HL-60 (cell line): Measurements from ENCODE around the gene SOCS3.

ENCODE experiments used
- GABPA ChIP-seq: IDR thresholded peaks from 2 replicates; pipeline ENCODE4 v1.6.1; 2012; ENCODE audit warnings: low read depth
- POLR2AphosphoS5 ChIP-seq: IDR thresholded peaks from 2 replicates; pipeline ENCODE4 v1.6.1; 2012; ENCODE audit warnings: low read depth
- TF ChIP-seq, protein P1 (sequence below): IDR thresholded peaks from one replicate; pipeline ENCODE4 v1.5.1; 2011; ENCODE audit warnings: low read length, control low read depth, inconsistent platforms; ENCODE audit not compliant: insufficient read depth
- TF ChIP-seq, protein P2 (sequence below): IDR thresholded peaks from 2 replicates; pipeline ENCODE4 v1.6.1; 2012; ENCODE audit warnings: low read depth; ENCODE audit not compliant: insufficient replicate concordance

DNA sequence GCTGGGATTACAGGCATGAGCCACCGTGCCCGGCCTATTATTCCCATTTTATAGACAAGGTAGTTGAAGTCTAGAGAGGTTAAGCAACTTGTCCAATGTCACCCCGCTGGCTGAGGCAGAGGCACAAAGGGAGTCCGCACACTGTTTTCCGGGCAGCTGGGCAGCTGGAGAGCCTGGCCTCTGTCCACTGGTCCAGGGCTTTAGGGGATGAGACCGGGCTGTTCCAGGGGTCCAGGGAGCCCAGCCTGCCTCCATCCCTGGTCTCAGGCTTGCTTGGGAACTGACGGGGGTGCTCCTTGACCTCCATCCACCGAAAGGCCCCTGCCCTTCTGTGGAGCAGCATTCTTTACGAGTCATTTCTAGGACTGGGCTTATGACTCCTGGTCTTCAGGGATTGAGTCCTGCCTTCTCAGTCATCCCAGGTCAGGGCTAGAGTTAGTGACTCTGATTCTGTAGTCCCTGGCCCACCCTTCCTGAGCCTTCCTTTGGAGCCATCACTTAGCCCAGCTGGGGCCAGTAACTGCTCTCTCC, 37.5 kb downstream of the SOCS3 start:
- TF ChIP-seq, protein P1, sequence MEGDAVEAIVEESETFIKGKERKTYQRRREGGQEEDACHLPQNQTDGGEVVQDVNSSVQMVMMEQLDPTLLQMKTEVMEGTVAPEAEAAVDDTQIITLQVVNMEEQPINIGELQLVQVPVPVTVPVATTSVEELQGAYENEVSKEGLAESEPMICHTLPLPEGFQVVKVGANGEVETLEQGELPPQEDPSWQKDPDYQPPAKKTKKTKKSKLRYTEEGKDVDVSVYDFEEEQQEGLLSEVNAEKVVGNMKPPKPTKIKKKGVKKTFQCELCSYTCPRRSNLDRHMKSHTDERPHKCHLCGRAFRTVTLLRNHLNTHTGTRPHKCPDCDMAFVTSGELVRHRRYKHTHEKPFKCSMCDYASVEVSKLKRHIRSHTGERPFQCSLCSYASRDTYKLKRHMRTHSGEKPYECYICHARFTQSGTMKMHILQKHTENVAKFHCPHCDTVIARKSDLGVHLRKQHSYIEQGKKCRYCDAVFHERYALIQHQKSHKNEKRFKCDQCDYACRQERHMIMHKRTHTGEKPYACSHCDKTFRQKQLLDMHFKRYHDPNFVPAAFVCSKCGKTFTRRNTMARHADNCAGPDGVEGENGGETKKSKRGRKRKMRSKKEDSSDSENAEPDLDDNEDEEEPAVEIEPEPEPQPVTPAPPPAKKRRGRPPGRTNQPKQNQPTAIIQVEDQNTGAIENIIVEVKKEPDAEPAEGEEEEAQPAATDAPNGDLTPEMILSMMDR = no peak
- no peak for TF ChIP-seq POLR2AphosphoS5
- TF ChIP-seq, protein P2, sequence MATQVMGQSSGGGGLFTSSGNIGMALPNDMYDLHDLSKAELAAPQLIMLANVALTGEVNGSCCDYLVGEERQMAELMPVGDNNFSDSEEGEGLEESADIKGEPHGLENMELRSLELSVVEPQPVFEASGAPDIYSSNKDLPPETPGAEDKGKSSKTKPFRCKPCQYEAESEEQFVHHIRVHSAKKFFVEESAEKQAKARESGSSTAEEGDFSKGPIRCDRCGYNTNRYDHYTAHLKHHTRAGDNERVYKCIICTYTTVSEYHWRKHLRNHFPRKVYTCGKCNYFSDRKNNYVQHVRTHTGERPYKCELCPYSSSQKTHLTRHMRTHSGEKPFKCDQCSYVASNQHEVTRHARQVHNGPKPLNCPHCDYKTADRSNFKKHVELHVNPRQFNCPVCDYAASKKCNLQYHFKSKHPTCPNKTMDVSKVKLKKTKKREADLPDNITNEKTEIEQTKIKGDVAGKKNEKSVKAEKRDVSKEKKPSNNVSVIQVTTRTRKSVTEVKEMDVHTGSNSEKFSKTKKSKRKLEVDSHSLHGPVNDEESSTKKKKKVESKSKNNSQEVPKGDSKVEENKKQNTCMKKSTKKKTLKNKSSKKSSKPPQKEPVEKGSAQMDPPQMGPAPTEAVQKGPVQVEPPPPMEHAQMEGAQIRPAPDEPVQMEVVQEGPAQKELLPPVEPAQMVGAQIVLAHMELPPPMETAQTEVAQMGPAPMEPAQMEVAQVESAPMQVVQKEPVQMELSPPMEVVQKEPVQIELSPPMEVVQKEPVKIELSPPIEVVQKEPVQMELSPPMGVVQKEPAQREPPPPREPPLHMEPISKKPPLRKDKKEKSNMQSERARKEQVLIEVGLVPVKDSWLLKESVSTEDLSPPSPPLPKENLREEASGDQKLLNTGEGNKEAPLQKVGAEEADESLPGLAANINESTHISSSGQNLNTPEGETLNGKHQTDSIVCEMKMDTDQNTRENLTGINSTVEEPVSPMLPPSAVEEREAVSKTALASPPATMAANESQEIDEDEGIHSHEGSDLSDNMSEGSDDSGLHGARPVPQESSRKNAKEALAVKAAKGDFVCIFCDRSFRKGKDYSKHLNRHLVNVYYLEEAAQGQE = no peak
- no peak for TF ChIP-seq GABPA
